ENCODE results near the gene SNAPC2.
"Not testable (repeated sequence)": the region's sequence is repeated elsewhere in the genome, so short reads cannot be mapped to it uniquely, and the experiment has no call there.

The SNAPC2 gene

GRCh38 chr19:7933828-7934725 is 13.9 kb downstream of the SNAPC2 start:
- DNase-seq (ENCODE audit: low read depth in 2 of 2): no peak

DNA sequence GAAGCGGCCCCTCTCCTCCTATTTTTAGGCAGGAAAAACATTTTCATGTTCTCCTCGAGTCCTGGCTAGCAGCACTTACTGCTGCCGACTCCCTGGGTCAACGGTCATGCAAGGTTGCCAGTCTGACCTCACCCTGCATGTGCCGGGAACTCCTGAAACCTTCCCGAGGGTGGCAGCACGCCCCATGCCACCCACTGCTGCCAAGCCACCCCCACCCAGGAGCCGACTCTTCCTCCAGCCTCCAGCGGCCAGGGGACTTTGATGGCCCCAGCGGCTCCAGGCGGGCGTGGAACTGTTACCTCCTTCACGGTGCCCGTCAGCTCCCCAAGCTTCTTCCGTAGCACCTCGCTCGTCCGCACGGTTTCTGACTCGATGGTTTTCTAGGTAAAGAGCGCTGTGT is 14.6 kb downstream of the SNAPC2 start:
- DNase-seq (ENCODE audit: low read depth in 2 of 2): no peak

DNA sequence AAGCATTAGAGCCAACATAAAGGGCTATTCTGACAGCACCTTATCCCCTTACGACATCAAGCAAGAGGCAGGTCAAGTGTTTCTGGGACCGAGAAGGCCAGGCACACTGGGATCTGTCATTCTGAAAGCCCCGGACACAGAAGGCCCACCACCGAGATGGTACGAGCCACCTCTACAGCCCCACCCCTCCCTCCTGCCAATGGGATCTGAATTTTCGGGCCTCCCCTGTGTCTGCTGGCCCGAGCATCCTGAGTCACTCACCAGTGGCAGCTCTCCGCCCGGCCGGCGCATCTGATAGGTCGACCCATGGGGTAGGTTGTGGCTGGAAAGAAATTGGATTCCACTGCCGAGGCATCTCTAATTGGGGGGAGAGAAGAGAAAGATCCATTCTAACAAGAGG is 20.7 kb downstream of the SNAPC2 start:
- no peak for DNase-seq (ENCODE audit: low read depth in 2 of 2)

GRCh38 chr19:7941895-7942596 is 21.9 kb downstream of the SNAPC2 start:
- DNase-seq (ENCODE audit: low read depth in 2 of 2): no peak

DNA sequence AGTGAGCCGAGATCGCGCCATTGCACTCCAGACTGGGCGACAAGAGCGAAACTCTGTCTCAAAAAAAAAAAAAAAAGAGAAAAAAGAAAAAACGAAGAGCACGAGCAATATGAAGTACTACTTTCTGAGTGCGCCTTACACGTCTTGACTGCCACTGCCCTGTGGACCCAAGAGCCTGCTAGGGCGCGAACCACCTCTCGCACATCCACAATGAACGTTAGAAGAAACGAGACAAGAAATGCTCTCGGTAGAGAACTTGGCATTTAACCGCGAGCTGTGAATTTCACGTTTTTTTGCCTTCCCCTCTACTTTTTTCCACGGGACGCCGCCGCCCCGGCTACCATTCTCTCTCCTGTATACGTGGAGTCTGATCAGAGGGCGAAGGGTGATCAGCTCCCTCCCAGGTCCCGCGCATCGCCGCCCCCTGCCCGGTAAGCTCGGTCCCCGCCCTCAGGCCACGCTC is 22.9 kb downstream of the SNAPC2 start:
- DNase-seq (ENCODE audit: low read depth in 2 of 2): no peak

- peak; percentile 92 to 98 for DNase-seq (ENCODE audit: low read depth in 2 of 2)
Observed at GRCh38 chr19:7943444-7944176, 23.5 kb downstream of the SNAPC2 start, which contains the start of gene TIMM44. TIMM44 (minus strand) TSS chr19:7943666; CDS start chr19:7943651, 15 bp downstream.

GRCh38 chr19:7944177-7944761 is 24.1 kb downstream of the SNAPC2 start:
- DNase-seq (ENCODE audit: low read depth in 2 of 2): peak; percentile 67 to 74

GRCh38 chr19:7947939-7948338 is 27.8 kb downstream of the SNAPC2 start:
- no peak for DNase-seq (ENCODE audit: low read depth in 2 of 2)

DNA sequence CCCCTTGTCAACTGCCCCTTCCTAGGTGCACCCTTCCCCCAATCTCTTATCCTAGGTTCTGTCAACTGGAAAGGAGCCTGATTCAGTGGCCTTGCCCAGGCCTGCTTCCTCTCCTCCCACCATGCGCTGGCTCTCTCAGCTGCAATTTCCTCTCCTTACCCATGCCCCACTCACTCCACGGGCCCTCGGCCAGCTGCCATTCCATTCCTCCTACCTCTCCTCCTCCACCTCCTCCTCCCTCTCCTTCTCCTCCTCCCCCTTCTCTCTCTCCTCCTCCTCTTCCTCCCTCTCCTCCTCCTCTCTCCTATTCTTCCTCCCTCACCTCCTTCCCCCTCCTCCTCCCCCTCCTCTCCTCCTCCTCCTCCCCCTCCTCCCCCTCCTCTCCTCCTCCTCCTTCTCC is 32.9 kb downstream of the SNAPC2 start:
- no peak for DNase-seq (ENCODE audit: low read depth in 2 of 2)

DNA sequence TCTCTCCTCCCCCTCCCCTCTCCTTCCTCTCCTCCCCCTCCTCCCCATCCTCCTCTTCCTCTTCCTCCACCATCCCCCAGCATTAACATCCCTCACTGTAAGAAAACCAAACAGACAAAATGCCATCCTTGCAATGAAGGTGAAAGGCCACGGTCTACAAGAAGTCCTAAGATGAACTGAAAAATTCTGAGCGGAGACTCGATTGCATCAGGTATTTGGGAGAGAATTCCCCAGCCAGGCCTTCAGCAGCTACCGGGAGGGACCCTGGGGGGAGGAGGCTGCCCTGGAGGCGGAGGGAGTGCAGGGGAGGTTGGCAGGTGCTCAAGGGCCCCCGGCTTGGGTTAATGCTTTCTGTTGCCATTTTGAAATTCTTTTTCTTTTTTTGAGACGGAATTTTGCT is 33.4 kb downstream of the SNAPC2 start:
- no peak for DNase-seq (ENCODE audit: low read depth in 2 of 2)

- no peak for DNase-seq (ENCODE audit: low read depth in 2 of 2)
Observed at GRCh38 chr19:7955696-7956095, 35.6 kb downstream of the SNAPC2 start.

GRCh38 chr19:7959211-7959610 is 39.1 kb downstream of the SNAPC2 start:
- DNase-seq (ENCODE audit: low read depth in 2 of 2): no peak

- not testable (repeated sequence) for DNase-seq (ENCODE audit: low read depth in 2 of 2)
Observed at GRCh38 chr19:7961082-7961481, 40.9 kb downstream of the SNAPC2 start.

- no peak for DNase-seq (ENCODE audit: low read depth in 2 of 2)
Observed at GRCh38 chr19:7961920-7962626, 41.9 kb downstream of the SNAPC2 start.

- no peak for DNase-seq (ENCODE audit: low read depth in 2 of 2)
Observed at GRCh38 chr19:7962644-7963268, 42.6 kb downstream of the SNAPC2 start.

DNA sequence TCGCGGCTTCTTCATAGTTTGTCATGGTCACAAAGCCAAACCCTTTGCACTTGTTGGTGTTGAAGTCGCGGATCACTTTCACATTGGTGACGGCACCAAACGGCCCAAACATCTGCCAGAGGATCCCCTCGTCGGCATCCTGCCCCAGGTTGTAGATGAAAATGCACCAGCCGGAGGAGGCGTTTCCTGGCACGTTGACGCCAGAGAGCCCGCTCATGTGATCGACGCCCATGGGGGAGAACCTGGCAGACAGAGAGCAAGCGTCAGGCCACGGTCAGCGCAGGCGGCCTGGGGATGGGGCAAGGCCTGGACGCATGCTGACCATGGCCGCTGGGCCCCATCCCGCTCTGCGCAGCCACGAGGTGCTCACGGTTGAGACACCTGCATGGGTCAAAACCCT is 43.4 kb downstream of the SNAPC2 start:
- DNase-seq (ENCODE audit: low read depth in 2 of 2): no peak

DNA sequence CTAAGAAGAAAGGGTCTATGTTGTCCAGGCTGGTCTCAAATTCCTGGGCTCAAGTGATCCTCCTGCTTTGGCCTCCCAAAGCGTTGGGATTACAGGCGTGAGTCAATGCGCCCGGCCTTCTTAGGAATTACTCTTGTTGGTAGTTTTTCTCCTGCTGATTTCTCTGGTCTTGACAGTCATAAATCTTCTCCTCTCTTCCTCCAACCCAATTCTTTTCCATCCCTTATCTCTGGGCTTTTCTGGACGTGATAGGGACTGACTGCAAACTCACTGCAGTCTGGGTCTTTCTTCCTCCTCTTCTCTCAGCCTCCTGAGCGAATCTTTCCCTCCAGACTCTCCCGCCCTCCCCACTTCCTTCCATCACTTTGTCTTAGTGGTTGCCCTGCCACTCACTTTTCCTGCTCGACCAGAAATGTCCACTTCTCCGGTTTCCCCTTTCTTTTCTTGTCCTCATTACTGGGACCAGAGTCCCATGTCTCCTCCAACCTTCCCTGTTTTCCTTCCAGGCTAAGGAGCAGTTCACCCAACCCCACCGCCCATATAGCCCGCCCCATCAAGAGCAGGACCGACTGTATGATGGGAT is 45.2 kb downstream of the SNAPC2 start:
- no peak for DNase-seq (ENCODE audit: low read depth in 2 of 2)

DNA sequence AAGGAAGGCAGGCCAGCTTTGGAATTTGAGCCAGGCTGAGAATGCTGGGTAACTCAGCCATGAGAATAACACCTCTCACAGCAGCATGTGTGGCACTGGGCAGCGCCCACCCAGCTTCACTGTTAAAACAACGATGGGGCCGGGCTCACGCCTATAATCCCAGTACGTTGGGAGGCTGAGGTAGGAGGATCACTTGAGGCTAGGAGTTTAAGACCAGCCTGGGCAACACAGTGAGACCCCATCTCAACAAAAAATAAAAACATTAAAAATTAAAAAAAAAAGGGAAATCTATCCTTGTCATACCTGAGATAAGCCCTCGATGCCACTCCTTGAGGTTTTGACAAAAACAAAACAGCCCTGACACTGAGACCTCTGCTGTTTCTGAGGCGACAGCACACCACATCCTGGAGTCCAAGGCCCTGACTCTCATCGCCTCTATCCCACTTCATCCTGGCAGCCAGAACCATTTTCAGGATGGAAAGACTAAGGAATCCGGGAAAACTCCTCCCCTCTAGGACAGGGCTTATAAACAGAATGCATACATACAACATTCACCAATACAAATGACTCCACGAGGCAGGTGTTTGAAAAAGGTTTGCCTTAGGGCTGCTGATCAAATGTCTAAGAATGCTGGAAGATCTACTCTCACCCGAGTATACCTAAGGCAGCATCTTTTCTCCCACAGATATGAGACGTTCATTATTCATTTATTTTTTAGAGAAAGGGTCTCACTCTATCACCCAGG is 46.0 kb downstream of the SNAPC2 start:
- DNase-seq (ENCODE audit: low read depth in 2 of 2): no peak

- DNase-seq (ENCODE audit: low read depth in 2 of 2): no peak
Observed at GRCh38 chr19:7968008-7968795, 48.1 kb downstream of the SNAPC2 start.
